ENCODE data around the gene PDXP.
"Not testable (repeated sequence)": the region's sequence is repeated elsewhere in the genome, so short reads cannot be mapped to it uniquely, and the experiment has no call there.

The PDXP gene, protein sequence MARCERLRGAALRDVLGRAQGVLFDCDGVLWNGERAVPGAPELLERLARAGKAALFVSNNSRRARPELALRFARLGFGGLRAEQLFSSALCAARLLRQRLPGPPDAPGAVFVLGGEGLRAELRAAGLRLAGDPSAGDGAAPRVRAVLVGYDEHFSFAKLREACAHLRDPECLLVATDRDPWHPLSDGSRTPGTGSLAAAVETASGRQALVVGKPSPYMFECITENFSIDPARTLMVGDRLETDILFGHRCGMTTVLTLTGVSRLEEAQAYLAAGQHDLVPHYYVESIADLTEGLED

DNA sequence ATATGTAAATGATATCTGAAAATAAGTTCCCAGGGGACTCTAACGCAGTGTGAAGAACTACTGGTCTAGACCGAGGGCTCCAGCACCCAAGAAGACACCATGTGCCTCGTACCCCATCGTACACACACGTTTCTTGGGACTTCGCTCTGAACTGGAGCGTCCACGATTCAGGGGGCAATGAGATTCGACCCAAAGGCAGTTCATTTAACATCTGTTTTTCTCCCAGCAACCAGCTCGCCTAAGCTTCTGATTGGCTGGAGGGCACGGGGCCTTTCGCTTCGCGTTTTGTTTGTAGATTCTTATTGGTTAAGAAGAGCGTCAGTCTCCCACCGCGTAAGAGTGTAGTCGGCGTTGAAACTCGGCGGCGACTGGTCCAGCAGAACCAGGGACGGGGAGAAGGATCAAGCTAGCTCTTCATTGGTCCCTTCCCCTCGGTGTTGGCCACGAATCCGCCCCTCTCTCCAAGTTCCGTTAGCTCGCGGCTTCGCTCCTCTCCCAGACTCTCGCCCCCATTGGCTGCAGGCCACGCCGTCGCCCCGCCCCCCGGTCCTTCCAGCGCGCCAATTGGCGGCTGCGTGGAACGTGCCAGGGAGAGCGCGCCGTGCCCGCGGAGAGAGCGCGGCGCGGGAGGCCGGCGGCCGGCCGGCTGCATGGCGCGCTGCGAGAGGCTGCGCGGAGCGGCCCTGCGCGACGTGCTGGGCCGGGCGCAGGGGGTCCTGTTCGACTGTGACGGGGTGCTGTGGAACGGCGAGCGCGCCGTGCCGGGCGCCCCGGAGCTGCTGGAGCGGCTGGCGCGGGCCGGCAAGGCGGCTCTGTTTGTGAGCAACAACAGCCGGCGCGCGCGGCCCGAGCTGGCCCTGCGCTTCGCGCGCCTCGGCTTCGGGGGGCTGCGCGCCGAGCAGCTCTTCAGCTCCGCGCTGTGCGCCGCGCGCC lies at the start of gene PDXP:
Gene PDXP (plus strand): TSS at position 591 of the 933 bp plus-strand sequence. CDS start 60 bp downstream, at position 651.
- DNase-seq = peak; percentile 96

DNA sequence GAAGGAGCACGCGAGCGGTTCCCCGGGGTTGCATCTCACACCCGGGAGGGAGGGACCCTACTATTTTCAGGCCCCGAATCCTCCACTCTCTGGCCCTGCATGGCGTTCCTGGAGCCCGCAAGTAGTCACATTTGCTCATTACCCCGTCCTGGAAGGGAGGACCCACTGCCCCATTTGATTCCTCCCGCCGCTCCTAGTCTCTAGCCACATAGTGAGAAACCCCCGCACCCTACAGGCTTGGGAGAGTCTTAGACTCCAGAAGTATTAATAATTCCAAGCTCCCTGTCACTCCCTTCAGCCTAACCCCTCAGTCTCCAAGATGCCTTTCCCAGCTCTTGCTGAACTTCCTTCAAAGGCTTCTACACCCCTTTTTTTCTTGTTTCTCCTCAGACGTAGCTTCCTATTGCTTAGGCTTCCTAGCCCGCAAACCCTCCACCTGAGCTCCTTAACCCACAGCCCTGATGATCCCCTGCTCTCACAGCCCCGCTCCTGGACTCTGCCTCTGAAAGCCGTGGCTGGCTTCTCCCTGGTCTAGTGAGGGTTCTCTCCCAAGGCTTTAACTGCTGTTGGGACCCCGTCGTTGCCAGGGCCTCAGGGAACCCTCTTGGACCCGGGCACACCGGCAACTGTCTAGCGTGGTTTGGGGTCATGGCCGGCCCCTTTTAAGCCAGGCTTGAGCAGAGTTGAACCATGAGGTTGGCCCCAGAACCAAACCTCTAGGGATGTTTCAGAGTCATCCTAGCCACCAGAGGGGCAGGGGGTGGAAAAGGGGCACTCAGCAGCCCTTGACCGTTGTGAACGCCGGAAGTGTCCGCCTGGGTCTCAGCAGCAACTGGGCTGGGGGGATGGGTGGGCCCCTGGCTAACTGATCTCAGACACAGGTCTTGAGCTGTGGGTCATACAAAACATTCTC lies 49.0 kb upstream of the PDXP start:
- no peak for DNase-seq

DNA sequence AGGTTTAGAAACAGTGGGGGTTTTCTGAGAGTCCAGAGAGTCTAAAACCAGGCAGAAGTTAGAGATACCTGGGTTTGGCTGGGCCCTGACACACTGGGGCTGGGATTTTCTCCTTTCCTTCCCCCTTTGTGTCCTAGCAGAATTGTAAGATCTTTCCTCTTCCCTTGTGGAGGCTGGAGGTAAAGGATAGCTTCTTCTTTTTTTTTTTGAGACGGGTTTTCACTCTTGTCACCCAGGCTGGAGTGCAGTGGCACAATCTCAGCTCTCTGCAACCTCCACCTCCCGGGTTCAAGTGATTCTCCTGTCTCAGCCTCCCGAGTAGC lies 48.4 kb upstream of the PDXP start:
- not testable (repeated sequence) for DNase-seq

DNA sequence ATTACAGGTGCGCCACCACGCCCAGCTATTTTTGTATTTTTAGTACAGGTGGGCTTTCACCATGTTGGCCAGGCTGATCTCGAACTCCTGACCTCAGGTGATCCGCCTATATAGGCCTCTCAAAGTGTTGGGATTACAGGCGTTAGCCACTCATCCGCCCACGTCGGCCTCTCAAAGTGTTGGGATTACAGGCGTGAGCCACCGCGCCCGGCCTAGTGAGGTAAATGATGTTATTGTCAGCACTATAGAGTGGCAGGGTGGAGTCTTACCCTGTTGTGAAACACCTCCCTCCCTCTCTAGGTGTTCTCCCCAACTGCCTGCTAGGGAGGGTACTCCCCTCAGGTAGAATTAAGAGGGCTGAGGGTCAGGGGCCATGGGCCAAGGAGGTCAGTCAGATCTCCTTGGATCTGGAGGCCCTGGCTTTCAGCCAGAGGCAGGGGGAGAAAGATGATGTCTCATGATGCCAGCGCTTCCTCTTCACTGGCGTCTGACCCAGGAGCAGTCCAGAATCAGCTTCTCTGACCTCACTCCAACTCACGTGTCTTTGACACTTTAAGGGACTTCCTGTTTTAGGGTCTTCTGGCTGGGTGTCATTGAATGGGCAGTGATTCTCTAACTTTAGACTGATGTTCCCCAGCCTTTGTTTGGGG lies 47.9 kb upstream of the PDXP start:
- no peak for DNase-seq

DNA sequence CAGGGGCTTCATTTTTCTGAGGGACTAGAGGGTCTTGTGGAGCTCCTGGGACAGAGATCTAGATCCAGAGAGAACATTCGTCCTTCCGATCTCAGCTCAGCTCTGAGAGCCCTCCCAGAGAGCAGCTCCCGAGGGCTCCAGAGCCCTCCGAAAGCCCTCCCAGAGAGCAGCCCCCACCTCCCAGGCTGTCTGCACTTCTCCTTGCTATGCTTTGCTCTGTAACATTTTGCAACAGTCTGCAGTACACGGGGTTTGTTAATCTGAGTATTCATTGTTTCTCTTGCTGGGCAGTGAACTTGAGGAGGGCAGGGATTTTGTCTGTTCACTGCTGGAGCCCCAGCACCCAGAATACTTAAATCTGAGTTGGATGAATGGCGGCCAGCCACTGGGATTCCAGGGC lies 47.3 kb upstream of the PDXP start:
- no peak for DNase-seq

DNA sequence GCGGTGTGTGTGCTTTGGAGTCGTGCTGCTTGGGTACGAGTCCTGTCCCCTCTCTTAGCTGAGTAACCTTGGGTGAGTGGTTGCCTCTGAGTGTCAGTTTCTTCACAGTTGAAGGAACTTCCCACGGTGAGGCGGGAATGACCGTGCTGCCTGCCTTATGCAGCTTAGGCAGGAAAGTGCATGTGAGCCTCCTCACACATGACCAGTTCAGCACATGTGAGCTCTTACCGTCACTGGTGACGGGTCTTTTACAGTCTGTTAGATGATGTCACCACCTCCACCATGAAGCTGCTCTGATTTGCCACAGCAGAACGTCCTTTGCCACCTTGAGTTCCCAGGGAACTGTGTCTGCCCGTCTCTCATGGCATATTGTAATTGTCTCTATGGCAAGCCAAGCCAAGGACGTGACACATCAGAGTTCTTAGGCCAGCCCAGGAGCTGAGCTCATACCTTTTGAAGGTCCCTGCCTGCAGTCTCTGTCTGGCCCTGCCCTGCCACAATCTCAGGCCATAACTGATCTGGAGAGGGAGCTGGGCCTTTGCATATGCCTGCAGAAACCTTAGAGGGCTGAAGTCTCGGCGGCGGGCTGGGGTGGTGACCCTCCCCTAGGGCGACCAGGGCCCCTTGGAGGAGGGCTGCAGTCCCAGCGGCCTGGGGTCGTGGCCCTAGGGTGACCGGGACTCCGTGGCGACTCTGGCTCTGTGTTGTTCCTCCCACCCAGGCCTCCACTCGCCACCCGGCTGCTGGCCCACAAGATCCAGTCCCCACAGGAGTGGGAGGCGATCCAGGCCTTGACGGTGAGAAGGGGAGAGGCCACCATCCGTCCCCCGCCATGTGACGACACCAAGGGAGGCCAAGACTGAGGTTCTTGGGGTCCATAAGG lies 42.1 kb upstream of the PDXP start:
- no peak for DNase-seq

DNA sequence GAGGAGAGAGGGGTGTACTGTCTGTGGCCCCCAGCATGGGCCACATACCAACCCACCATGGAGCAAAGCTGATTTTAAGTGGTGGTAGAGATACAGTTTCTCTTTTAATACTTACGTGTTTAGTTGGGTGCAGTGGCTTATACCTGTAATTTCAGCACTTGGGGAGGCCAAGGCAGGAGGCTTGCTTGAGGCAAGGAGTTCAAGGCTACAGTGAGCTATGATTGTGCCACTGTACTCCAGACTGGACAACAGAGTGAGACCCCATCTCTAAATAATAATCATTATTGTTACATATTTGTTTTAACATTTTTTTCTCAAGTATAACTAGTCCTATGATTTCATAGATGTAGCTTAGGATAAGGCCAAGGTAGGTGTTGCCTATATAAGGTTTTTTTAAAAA lies 41.1 kb upstream of the PDXP start:
- no peak for DNase-seq

DNA sequence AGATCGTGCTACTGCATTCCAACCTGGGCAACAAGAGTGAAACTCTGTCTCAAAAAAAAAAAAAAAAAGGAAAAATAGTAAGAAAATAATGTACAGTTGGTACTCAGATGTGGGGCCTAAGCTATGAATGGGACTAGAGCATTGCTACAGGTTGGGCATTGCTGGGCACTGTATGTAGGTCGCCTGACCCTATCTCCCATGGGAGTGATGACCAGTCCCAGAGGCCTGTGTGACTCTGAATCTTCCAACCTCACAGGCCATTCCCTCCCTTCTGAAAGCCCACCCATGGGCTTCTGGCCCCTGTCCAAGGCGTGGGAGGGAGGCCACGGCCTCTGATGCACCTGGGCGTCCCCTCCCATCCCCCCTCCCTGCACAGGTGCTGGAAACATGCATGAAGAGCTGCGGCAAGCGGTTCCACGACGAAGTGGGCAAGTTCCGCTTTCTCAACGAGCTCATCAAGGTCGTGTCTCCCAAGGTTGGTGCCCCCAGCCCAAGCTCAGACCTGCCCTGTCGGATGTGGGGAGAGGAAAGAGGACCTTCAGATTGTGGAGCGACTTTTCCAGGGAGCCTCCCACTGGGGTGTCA lies 40.4 kb upstream of the PDXP start:
- no peak for DNase-seq

DNA sequence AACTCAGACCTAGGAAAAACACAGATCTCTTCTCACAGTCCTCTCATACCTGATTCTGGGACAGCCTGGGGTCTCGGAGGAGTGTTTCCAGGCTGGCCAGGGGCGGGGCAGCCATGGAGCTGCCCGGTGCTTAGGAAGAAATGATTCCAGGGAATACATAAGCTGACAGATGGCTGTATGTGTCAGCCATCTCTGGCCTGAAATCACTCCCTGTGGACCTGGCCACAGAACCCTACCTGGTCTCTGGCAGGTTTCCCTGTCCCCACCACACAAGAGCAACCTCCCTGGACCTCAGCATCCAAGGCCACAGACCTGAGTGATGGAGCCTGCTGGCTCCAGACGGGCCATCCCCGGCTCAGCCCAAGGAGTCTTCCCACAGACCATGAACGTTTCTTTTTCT lies 39.8 kb upstream of the PDXP start:
- DNase-seq = no peak

DNA sequence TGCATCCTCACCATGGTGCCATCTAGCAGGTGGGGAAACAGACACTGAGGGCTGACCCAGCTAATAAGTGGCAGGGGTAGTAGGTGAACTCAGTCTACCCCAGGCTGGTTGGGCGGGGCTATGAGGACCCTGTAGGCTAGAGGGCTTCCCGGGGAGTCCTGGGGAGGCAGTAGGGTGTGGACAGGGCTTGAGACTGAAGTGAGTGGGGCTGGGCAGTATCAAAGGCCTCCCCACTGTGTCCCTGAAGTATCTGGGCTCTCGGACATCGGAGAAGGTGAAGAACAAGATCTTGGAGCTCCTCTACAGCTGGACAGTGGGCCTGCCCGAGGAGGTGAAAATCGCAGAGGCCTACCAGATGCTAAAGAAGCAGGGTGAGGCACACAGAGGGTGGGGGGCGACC lies 38.5 kb upstream of the PDXP start:
- no peak for DNase-seq

DNA sequence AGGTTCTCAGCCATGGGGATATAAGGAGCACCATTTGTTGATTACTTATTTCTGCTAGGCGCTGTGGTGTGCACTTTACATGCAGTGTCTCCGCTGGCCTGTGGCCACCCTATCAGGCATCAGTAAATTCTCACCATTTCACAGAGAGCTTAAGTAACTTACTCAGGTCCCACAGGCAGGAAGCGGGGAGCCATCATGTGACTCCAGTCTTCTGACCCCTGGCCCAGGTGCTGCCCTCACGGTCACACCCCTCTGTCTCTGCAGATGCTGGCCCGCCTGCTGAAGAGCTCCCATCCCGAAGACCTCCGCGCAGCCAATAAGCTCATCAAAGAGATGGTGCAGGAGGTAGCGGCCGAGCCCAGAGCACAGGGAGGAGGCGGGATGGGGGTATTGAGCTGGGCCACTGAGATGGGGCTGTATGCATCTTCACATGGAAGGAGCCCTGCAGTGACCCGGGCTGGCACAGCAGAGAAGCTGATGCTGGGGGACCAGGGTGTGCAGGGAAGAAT lies 37.1 kb upstream of the PDXP start:
- DNase-seq = no peak

DNA sequence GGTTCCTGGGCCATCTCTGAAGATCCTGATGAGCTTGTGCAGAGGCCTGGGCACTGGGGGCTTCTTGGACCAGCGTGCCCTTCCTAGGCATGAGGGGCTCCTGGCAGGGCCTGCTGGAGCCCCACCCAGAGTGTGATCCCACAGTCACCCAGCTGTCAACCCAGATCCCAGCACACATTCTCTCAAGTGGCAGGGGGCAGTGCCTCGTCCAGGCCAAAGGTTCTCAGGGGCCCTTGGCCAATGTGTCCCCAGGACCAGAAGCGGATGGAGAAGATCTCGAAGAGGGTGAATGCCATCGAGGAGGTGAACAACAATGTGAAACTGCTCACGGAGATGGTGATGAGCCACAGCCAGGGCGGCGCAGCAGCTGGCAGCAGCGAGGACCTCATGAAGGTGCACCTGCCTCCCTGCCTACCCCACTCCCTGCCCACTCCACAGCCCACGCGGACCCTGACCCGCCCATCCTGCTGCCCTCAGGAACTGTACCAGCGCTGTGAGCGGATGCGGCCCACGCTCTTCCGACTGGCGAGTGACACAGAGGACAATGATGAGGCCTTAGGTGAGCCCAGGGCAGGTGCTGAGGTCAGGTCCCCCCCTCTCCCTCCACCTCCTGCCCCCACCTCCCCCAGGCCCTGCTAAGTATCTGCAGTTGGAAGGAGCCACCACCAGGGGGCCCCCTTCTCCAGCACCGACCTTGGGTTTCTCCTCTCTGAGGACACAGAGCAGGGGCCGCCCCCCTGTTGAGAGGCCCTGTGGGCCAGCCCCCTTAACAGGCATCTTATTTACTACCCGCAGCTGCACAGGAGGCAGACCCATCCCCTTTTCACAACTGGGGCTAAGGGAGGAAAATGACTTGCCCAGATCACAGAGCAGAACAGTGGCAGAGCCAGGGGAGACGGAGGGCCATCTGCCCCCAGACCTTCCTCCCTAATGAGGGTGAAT lies 35.2 kb upstream of the PDXP start:
- peak; percentile 66 for DNase-seq

DNA sequence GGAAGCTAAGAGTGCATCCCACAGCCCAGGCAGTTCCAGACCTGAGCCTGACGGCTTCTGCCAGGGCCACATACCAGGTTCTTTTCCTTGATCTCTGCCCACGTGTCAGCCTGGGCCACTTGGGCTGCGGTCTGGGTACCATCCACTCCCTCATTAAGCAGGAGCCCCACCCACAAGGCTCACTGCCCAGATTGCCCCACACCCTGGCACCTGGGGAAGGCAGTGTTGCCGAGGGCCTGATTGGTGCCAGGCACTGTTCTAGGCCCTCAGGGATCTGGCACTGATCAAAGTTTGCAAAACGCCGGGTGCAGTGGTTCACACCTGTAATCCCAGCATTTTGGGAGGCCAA lies 34.5 kb upstream of the PDXP start:
- DNase-seq = no peak

DNA sequence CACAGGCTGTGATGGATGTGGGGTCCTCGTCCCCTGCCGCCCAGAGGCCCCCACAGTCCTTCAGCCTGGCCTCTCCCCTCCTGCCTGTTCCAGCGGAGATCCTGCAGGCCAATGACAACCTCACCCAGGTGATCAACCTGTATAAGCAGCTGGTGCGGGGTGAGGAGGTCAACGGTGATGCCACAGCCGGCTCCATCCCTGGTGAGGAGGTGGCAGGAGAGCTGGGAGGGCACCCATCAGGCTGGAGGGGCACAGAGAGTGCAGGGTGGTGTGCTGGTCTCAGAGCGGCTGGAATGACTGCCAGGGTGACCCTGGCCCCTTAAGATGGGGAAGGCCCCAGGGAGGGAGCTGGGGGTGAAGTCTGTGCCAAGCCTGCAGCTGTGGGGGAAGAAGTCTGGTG lies 33.6 kb upstream of the PDXP start:
- no peak for DNase-seq

DNA sequence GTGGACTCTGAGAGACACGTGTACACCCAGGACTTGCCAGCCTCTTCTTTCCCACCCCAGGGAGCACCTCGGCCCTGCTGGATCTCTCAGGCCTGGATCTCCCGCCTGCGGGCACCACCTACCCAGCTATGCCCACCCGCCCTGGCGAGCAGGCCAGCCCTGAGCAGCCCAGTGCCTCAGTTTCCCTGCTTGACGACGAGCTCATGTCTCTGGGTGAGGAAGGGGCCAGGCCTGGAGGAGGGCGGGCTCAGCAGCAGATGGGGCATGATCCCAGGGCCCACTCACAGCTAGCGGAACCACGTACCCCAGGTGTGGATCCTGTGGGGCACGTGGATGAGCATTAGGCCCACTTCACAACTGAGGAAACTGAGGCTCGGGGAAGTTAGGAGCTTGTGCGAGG lies 32.8 kb upstream of the PDXP start:
- no peak for DNase-seq

DNA sequence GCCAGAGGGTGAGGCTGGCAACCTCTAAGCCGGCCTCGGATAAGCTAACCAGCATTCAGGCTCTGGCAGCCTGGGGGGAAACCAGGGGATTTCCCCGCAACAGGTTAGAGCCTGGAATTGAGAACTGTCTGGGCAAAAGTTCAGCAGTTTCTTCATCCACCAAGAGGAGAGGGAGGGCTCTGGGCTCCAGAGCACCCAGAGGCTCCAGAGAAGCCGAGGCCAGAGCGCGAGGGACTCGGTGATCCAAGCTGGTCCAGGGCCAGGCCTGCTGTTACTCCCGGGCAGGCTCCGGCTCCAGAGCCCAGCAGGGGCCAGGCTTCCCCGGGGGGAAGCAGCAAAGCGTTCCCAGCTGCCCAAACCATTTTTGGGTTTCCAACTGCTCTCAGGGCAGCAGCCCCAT lies 32.4 kb upstream of the PDXP start:
- DNase-seq = no peak

DNA sequence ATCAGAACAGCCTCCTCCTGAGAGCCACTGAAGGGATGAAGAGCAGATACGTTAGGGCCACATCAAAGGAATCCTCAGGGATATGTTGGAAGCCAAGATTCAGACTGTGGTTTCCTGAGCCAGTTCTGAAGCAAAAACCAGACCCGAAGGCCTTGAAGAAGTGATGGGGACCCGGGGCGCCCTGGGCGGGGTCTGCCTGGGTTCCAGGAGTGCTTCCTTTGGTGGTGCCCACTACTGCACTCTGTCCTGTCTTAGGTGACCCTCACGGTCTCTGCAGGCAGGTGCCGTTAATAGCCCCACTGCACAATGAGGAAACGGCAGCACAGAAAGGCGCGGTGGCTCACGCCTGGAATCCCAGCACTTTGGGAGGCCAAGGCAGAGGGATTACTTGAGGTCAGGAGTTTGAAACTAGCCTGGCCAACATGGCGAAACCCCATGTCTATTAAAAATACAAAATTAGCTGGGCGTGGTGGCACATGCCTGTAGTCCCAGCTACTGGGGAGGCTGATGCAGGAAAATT lies 31.9 kb upstream of the PDXP start:
- no peak for DNase-seq

DNA sequence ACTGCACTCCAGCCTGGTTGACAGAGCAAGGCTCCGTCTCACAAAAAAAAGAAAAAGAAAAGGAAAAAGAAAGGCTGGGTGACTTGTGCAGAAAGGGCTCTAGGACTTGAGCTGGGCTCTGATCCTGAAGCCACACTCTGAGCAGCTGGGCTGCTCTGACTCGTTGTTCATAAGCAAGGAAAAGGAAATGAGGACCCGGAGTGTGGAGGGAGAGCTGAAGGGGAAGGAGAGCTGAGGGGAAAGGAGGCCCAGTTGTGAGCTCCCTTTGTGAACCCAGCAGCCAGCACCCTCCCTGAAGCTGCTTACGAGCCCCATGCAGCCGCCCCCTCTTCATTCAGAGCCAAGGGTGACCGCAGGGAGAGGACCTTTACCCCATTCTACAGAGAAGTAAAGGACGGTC lies 31.4 kb upstream of the PDXP start:
- no peak for DNase-seq

DNA sequence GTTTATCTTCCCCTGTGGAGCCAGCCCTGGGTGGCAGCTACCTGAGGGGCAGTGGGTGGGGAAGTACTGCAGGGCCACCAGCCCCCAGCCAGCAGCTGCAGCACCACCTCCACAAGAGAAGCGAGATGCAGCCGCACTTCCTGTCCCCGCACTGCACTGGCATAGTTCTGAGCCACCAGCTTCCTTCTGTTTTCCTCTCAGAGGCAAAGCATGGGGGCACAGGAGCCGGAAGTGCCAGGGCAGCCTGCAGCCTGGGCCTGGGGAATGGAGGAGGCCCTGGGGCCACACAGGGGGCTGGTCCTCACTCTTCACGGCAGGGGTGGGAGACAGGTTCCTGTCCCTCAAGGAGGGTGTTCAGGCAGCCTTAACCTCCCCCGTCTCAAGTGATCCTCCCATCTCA lies 31.0 kb upstream of the PDXP start:
- peak; percentile 33 for DNase-seq

DNA sequence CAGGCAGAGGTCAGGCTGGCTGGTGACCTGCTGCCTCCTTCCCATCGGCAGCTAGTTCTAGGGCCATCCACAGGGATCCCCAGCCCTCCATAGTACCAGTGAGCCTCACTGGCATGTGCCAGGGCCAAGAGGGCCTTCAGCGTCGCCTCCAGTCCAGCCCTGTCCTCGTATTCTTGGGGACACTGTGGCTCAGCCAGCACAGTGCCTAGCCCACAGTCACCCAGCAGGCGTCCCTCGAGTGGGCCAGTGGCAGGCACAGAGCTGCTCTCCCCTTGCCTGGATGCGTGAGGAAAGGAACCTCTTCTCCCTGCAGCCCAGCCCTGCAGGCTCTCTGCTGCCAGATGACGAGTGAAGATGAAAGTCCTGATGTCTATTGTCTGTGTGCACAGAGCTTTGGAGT lies 29.7 kb upstream of the PDXP start:
- no peak for DNase-seq
